KBM-7 (cell line): Measurements from ENCODE around the gene GRK3.
A peak's percentile ranks its signal among the peaks of the same experiment; 100 is the strongest.
"Not testable (repeated sequence)": the region's sequence is repeated elsewhere in the genome, so short reads cannot be mapped to it uniquely, and the experiment has no call there.

Experiments used
- DNase-seq: peaks from one replicate; pipeline ENCODE4 v3.0.0-alpha.2; 2015
- in situ Hi-C: fragments of 300-500 bp; cut with MboI; formaldehyde crosslinking; loops from 2 replicates; pipeline ENCODE4 v1.14.3; 2020; ENCODE audit warnings: low sequenced_read_pairs, low pct_unique_long_range_greater_than_20kb, mixed read lengths

The GRK3 gene

GRCh38 chr22:25546751-25547150 lies 17.7 kb upstream of the GRK3 start:
- DNase-seq = peak; percentile 74
- in situ Hi-C loops = no loop called here

GRCh38 chr22:25548866-25549464 lies 15.5 kb upstream of the GRK3 start:
- in situ Hi-C loops = no loop called here
- no peak for DNase-seq

GRCh38 chr22:25551396-25551795 lies 13.1 kb upstream of the GRK3 start:
- no peak for DNase-seq
- in situ Hi-C loops = no loop called here

GRCh38 chr22:25552405-25552804 lies 12.1 kb upstream of the GRK3 start:
- DNase-seq, in situ Hi-C loops: not testable (repeated sequence)

- in situ Hi-C loops = no loop called here
- no peak for DNase-seq
Measured at GRCh38 chr22:25553131-25553530, 11.3 kb upstream of the GRK3 start.

- no peak for DNase-seq
- in situ Hi-C loops = no loop called here
Measured at GRCh38 chr22:25554238-25554671, 10.2 kb upstream of the GRK3 start.

GRCh38 chr22:25554689-25555088 lies 9.8 kb upstream of the GRK3 start:
- no peak for DNase-seq
- in situ Hi-C loops = no loop called here

GRCh38 chr22:25555586-25555985 lies 8.9 kb upstream of the GRK3 start:
- in situ Hi-C loops = no loop called here
- no peak for DNase-seq

GRCh38 chr22:25557218-25557617 lies 7.3 kb upstream of the GRK3 start:
- no peak for DNase-seq
- in situ Hi-C loops = no loop called here

- in situ Hi-C loops = no loop called here
- DNase-seq = no peak
Measured at GRCh38 chr22:25558341-25558740, 6.1 kb upstream of the GRK3 start.

- DNase-seq, in situ Hi-C loops: not testable (repeated sequence)
Measured at GRCh38 chr22:25559910-25560309, 4.6 kb upstream of the GRK3 start.

- DNase-seq, in situ Hi-C loops: not testable (repeated sequence)
Measured at GRCh38 chr22:25561182-25561581, 3.3 kb upstream of the GRK3 start.

- DNase-seq, in situ Hi-C loops: not testable (repeated sequence)
Measured at GRCh38 chr22:25561927-25562326, 2.5 kb upstream of the GRK3 start.

GRCh38 chr22:25562966-25563760 lies 1.3 kb upstream of the GRK3 start:
- DNase-seq = peak; percentile 41
- in situ Hi-C loops = not testable (repeated sequence)

GRCh38 chr22:25563761-25564319 lies 635 bp upstream of the GRK3 start:
- peak; percentile 83 for DNase-seq
- in situ Hi-C loops = no loop called here

GRCh38 chr22:25564979-25565677 lies 653 bp downstream of the GRK3 start:
- DNase-seq = peak; percentile 35
- in situ Hi-C loops = no loop called here

- DNase-seq = no peak
Measured at GRCh38 chr22:25566186-25566897, 1.9 kb downstream of the GRK3 start.

GRCh38 chr22:25566898-25567235 lies 2.4 kb downstream of the GRK3 start:
- in situ Hi-C loops = no loop called here
- DNase-seq = peak; percentile 70

More at GRCh38 chr22:25566186-25566897, 1.9 kb downstream of the GRK3 start:
- in situ Hi-C loops = no loop called here

GRCh38 chr22:25567251-25567675 lies 2.8 kb downstream of the GRK3 start:
- in situ Hi-C loops = no loop called here
- DNase-seq = no peak
